ENCODE measurements around the gene PARVB. TPM values are rescaled to one million over a fixed set of nuclear protein-coding genes. Genes with fewer than 3 reads are reported as not detected.

Gene PARVB
- total RNA-seq, 1 donor from 2014 or later = 4.4 TPM

- Mint-ChIP-seq H3K27me3 (ENCODE audit: unreplicated experiment) (no peaks in the 10 kb centered on the region), H3K4me3 (ENCODE audit: unreplicated experiment) (no peak overlapping the region), H3K36me3 (ENCODE audit: unreplicated experiment) (no peaks in the 10 kb centered on the region), H3K4me1 (ENCODE audit: unreplicated experiment) (peaks cover 10% of the 10 kb centered on the region), H3K9me3 (ENCODE audit: unreplicated experiment) (peaks cover 4% of the 10 kb centered on the region), H3K27ac (ENCODE audit: unreplicated experiment) (peak overlapping the region; percentile 19)
- DNase-seq (ENCODE audit: extremely low spot score, unreplicated experiment) = no peak
- TF ChIP-seq CTCF (IDR thresholded peaks at IDR 0.05) = no peak
Observed at GRCh38 chr22:44037519-44038375, 13.6 kb downstream of the PARVB start.

GRCh38 chr22:44039566-44040171, 15.6 kb downstream of the PARVB start:
- TF ChIP-seq CTCF (IDR thresholded peaks at IDR 0.05) = no peak
- Mint-ChIP-seq H3K9me3 (ENCODE audit: unreplicated experiment) (peaks cover 4% of the 10 kb centered on the region), H3K36me3 (ENCODE audit: unreplicated experiment) (no peaks in the 10 kb centered on the region), H3K27me3 (ENCODE audit: unreplicated experiment) (no peaks in the 10 kb centered on the region), H3K4me3 (ENCODE audit: unreplicated experiment) (no peak overlapping the region), H3K4me1 (ENCODE audit: unreplicated experiment) (peaks cover 7% of the 10 kb centered on the region), H3K27ac (ENCODE audit: unreplicated experiment) (no peak overlapping the region)
- no peak for DNase-seq (ENCODE audit: extremely low spot score, unreplicated experiment)

GRCh38 chr22:44042249-44043218, 18.4 kb downstream of the PARVB start:
- no peak for DNase-seq (ENCODE audit: extremely low spot score, unreplicated experiment)
- Mint-ChIP-seq H3K27me3 (ENCODE audit: unreplicated experiment) (no peaks in the 10 kb centered on the region), H3K27ac (ENCODE audit: unreplicated experiment) (no peak overlapping the region), H3K4me3 (ENCODE audit: unreplicated experiment) (no peak overlapping the region), H3K4me1 (ENCODE audit: unreplicated experiment) (peaks cover 9% of the 10 kb centered on the region), H3K9me3 (ENCODE audit: unreplicated experiment) (peaks cover 4% of the 10 kb centered on the region), H3K36me3 (ENCODE audit: unreplicated experiment) (no peaks in the 10 kb centered on the region)
- no peak for TF ChIP-seq CTCF (IDR thresholded peaks at IDR 0.05)

GRCh38 chr22:44045145-44045544, 21.0 kb downstream of the PARVB start:
- Mint-ChIP-seq H3K36me3 (ENCODE audit: unreplicated experiment) (no peaks in the 10 kb centered on the region), H3K9me3 (ENCODE audit: unreplicated experiment) (peaks cover 3% of the 10 kb centered on the region), H3K4me1 (ENCODE audit: unreplicated experiment) (peaks cover 2% of the 10 kb centered on the region), H3K4me3 (ENCODE audit: unreplicated experiment) (no peak overlapping the region), H3K27me3 (ENCODE audit: unreplicated experiment) (no peaks in the 10 kb centered on the region), H3K27ac (ENCODE audit: unreplicated experiment) (no peak overlapping the region)
- no peak for DNase-seq (ENCODE audit: extremely low spot score, unreplicated experiment)
- TF ChIP-seq CTCF (IDR thresholded peaks at IDR 0.05) = no peak
